NCI-H446 treated with DMSO at 0.1 percent for 48 hours (cell line): ENCODE measurements around the gene SSR2.
A peak's percentile ranks its signal among the peaks of the same experiment; 100 is the strongest.
"Not testable (repeated sequence)": the region's sequence is repeated elsewhere in the genome, so short reads cannot be mapped to it uniquely, and the experiment has no call there.

Experiments used
- DNase-seq: peaks from one replicate; lab custom pipeline; 2025; lab: John Stamatoyannopoulos, UW

SSR2 gene

GRCh38 chr1:155993595-155993994, 27.2 kb downstream of the SSR2 start:
- no peak for DNase-seq

GRCh38 chr1:155990005-155990739, 30.6 kb downstream of the SSR2 start:
- DNase-seq: no peak

GRCh38 chr1:155989242-155990004, 31.3 kb downstream of the SSR2 start:
- DNase-seq: peak; percentile 18

GRCh38 chr1:155984903-155985645, 35.7 kb downstream of the SSR2 start:
- DNase-seq: not testable (repeated sequence)

GRCh38 chr1:155984341-155984740, 36.4 kb downstream of the SSR2 start:
- DNase-seq: no peak

- DNase-seq: peak; percentile 72
Measured at GRCh38 chr1:155983191-155984024, 37.3 kb downstream of the SSR2 start.

- DNase-seq: no peak
Measured at GRCh38 chr1:155982106-155982505, 38.6 kb downstream of the SSR2 start.

GRCh38 chr1:155981266-155982088, 39.3 kb downstream of the SSR2 start:
- no peak for DNase-seq

- DNase-seq: no peak
Measured at GRCh38 chr1:155979597-155980343, 41.0 kb downstream of the SSR2 start.

GRCh38 chr1:155978973-155979429, 41.8 kb downstream of the SSR2 start:
- DNase-seq: no peak

GRCh38 chr1:155978325-155978972, 42.3 kb downstream of the SSR2 start, which contains the start of gene ARHGEF2:
ARHGEF2 (minus strand) TSS chr1:155978547; CDS start chr1:155978427, 120 bp downstream.
- peak; percentile 61 for DNase-seq

- no peak for DNase-seq
Measured at GRCh38 chr1:155977690-155978324, 42.9 kb downstream of the SSR2 start.

- no peak for DNase-seq
Measured at GRCh38 chr1:155976913-155977689, 43.6 kb downstream of the SSR2 start.

- peak; percentile 67 for DNase-seq
Measured at GRCh38 chr1:155976062-155976912, 44.5 kb downstream of the SSR2 start.

GRCh38 chr1:155975375-155976061, 45.2 kb downstream of the SSR2 start:
- DNase-seq: no peak
